ENCODE measurements around the gene GNG12. TPM values are rescaled to one million over a fixed set of nuclear protein-coding genes. Genes with fewer than 3 reads are reported as not detected.
A peak's percentile ranks its signal among the peaks of the same experiment; 100 is the strongest.

The GNG12 gene
- polyA plus RNA-seq, result 10 to 100 TPM; 21.8 to 38.8 TPM

- Histone ChIP-seq H3K27ac (ENCODE audit: low read depth in 2 of 2, low read length in 1 of 2) (peak within 1 kb of the TSS; percentile 93 to 95), H3K36me3 (ENCODE audit: control insufficient read depth in 2 of 2, insufficient read depth in 2 of 2, low read length in 1 of 2) (peaks cover 0 to under 1% of the 10 kb centered on the region in 2 donors), H3K4me3 (ENCODE audit: low read depth in 1 of 2, low read length in 2 of 2) (peak within 1 kb of the TSS; percentile 97 to 99), H3K9me3 (ENCODE audit: control insufficient read depth in 2 of 2, insufficient read depth in 1 of 2, low read depth in 1 of 2, low read length in 1 of 2) (no peaks in the 10 kb centered on the region), H3K27me3 (ENCODE audit: control insufficient read depth in 1 of 2, insufficient read depth in 2 of 2, low read length in 2 of 2) (no peaks in the 10 kb centered on the region), H3K4me1 (ENCODE audit: control insufficient read depth in 2 of 2, insufficient read depth in 2 of 2, low read length in 1 of 2) (peaks cover 2 to 3% of the 10 kb centered on the region in 2 donors)
- WGBS, 2 donors, result 0 to 1% methylated on average over 61 to 94 of the region's 94 CpGs
Observed at GRCh38 chr1:67832737-67833601, at the start of gene GNG12. GNG12 (minus strand) TSS chr1:67833467; CDS start chr1:67707686, 125,781 bp downstream.

- Histone ChIP-seq H3K4me3 (ENCODE audit: low read depth in 1 of 2, low read length in 2 of 2) (no peak overlapping the region), H3K9me3 (ENCODE audit: control insufficient read depth in 2 of 2, insufficient read depth in 1 of 2, low read depth in 1 of 2, low read length in 1 of 2) (no peaks in the 10 kb centered on the region), H3K4me1 (ENCODE audit: control insufficient read depth in 2 of 2, insufficient read depth in 2 of 2, low read length in 1 of 2) (no peaks in the 10 kb centered on the region), H3K36me3 (ENCODE audit: control insufficient read depth in 2 of 2, insufficient read depth in 2 of 2, low read length in 1 of 2) (no peaks in the 10 kb centered on the region), H3K27ac (ENCODE audit: low read depth in 2 of 2, low read length in 1 of 2) (no peak overlapping the region), H3K27me3 (ENCODE audit: control insufficient read depth in 1 of 2, insufficient read depth in 2 of 2, low read length in 2 of 2) (no peaks in the 10 kb centered on the region)
Observed at GRCh38 chr1:67882196-67882958, 49.1 kb upstream of the GNG12 start.

GRCh38 chr1:67880056-67880601 lies 46.9 kb upstream of the GNG12 start:
- Histone ChIP-seq H3K4me1 (ENCODE audit: control insufficient read depth in 2 of 2, insufficient read depth in 2 of 2, low read length in 1 of 2) (no peaks in the 10 kb centered on the region), H3K36me3 (ENCODE audit: control insufficient read depth in 2 of 2, insufficient read depth in 2 of 2, low read length in 1 of 2) (no peaks in the 10 kb centered on the region), H3K27ac (ENCODE audit: low read depth in 2 of 2, low read length in 1 of 2) (no peak overlapping the region), H3K9me3 (ENCODE audit: control insufficient read depth in 2 of 2, insufficient read depth in 1 of 2, low read depth in 1 of 2, low read length in 1 of 2) (no peaks in the 10 kb centered on the region), H3K27me3 (ENCODE audit: control insufficient read depth in 1 of 2, insufficient read depth in 2 of 2, low read length in 2 of 2) (no peaks in the 10 kb centered on the region), H3K4me3 (ENCODE audit: low read depth in 1 of 2, low read length in 2 of 2) (no peak overlapping the region)
- 31 to 40% methylated on average over 3 of the region's 3 CpGs for whole genome bisulfite sequencing, 2 donors

GRCh38 chr1:67879485-67879884 lies 46.2 kb upstream of the GNG12 start:
- 81 to 88% methylated on average over 1 of the region's 1 CpG for WGBS, 2 donors

GRCh38 chr1:67874501-67875111 lies 41.3 kb upstream of the GNG12 start:
- 75 to 78% methylated on average over 2 of the region's 2 CpGs for WGBS, 2 donors
- Histone ChIP-seq H3K9me3 (ENCODE audit: control insufficient read depth in 2 of 2, insufficient read depth in 1 of 2, low read depth in 1 of 2, low read length in 1 of 2) (no peaks in the 10 kb centered on the region), H3K4me3 (ENCODE audit: low read depth in 1 of 2, low read length in 2 of 2) (no peak overlapping the region), H3K36me3 (ENCODE audit: control insufficient read depth in 2 of 2, insufficient read depth in 2 of 2, low read length in 1 of 2) (no peaks in the 10 kb centered on the region), H3K4me1 (ENCODE audit: control insufficient read depth in 2 of 2, insufficient read depth in 2 of 2, low read length in 1 of 2) (no peaks in the 10 kb centered on the region), H3K27ac (ENCODE audit: low read depth in 2 of 2, low read length in 1 of 2) (no peak overlapping the region), H3K27me3 (ENCODE audit: control insufficient read depth in 1 of 2, insufficient read depth in 2 of 2, low read length in 2 of 2) (no peaks in the 10 kb centered on the region)

More at GRCh38 chr1:67879485-67879884, 46.2 kb upstream of the GNG12 start:
- Histone ChIP-seq H3K27ac (ENCODE audit: low read depth in 2 of 2, low read length in 1 of 2) (no peak overlapping the region), H3K9me3 (ENCODE audit: control insufficient read depth in 2 of 2, insufficient read depth in 1 of 2, low read depth in 1 of 2, low read length in 1 of 2) (no peaks in the 10 kb centered on the region), H3K36me3 (ENCODE audit: control insufficient read depth in 2 of 2, insufficient read depth in 2 of 2, low read length in 1 of 2) (no peaks in the 10 kb centered on the region), H3K4me3 (ENCODE audit: low read depth in 1 of 2, low read length in 2 of 2) (no peak overlapping the region), H3K4me1 (ENCODE audit: control insufficient read depth in 2 of 2, insufficient read depth in 2 of 2, low read length in 1 of 2) (no peaks in the 10 kb centered on the region), H3K27me3 (ENCODE audit: control insufficient read depth in 1 of 2, insufficient read depth in 2 of 2, low read length in 2 of 2) (no peaks in the 10 kb centered on the region)

- H3K36me3 ChIP-seq (ENCODE audit: control insufficient read depth in 2 of 2, insufficient read depth in 2 of 2, low read length in 1 of 2), result no peaks in the 10 kb centered on the region
- H3K9me3 ChIP-seq (ENCODE audit: control insufficient read depth in 2 of 2, insufficient read depth in 1 of 2, low read depth in 1 of 2, low read length in 1 of 2), result no peaks in the 10 kb centered on the region
- WGBS, 2 donors, result 48 to 51% methylated on average over 1 of the region's 1 CpG
- no peak overlapping the region for H3K4me3 ChIP-seq (ENCODE audit: low read depth in 1 of 2, low read length in 2 of 2)
- no peaks in the 10 kb centered on the region for H3K4me1 ChIP-seq (ENCODE audit: control insufficient read depth in 2 of 2, insufficient read depth in 2 of 2, low read length in 1 of 2)
- H3K27ac ChIP-seq (ENCODE audit: low read depth in 2 of 2, low read length in 1 of 2), result no peak overlapping the region
- no peaks in the 10 kb centered on the region for H3K27me3 ChIP-seq (ENCODE audit: control insufficient read depth in 1 of 2, insufficient read depth in 2 of 2, low read length in 2 of 2)
Observed at GRCh38 chr1:67869233-67869632, 36.0 kb upstream of the GNG12 start.

GRCh38 chr1:67863637-67864036 lies 30.4 kb upstream of the GNG12 start:
- H3K27ac ChIP-seq (ENCODE audit: low read depth in 2 of 2, low read length in 1 of 2), result no peak overlapping the region
- H3K9me3 ChIP-seq (ENCODE audit: control insufficient read depth in 2 of 2, insufficient read depth in 1 of 2, low read depth in 1 of 2, low read length in 1 of 2), result no peaks in the 10 kb centered on the region
- H3K27me3 ChIP-seq (ENCODE audit: control insufficient read depth in 1 of 2, insufficient read depth in 2 of 2, low read length in 2 of 2), result no peaks in the 10 kb centered on the region
- no peaks in the 10 kb centered on the region for H3K4me1 ChIP-seq (ENCODE audit: control insufficient read depth in 2 of 2, insufficient read depth in 2 of 2, low read length in 1 of 2)
- H3K36me3 ChIP-seq (ENCODE audit: control insufficient read depth in 2 of 2, insufficient read depth in 2 of 2, low read length in 1 of 2), result no peaks in the 10 kb centered on the region
- 75 to 95% methylated on average over 2 of the region's 2 CpGs for WGBS, 2 donors
- no peak overlapping the region for H3K4me3 ChIP-seq (ENCODE audit: low read depth in 1 of 2, low read length in 2 of 2)

- H3K4me1 ChIP-seq (ENCODE audit: control insufficient read depth in 2 of 2, insufficient read depth in 2 of 2, low read length in 1 of 2), result no peaks in the 10 kb centered on the region
- 92 to 97% methylated on average over 1 of the region's 1 CpG for WGBS, 2 donors
- H3K9me3 ChIP-seq (ENCODE audit: control insufficient read depth in 2 of 2, insufficient read depth in 1 of 2, low read depth in 1 of 2, low read length in 1 of 2), result no peaks in the 10 kb centered on the region
- H3K27me3 ChIP-seq (ENCODE audit: control insufficient read depth in 1 of 2, insufficient read depth in 2 of 2, low read length in 2 of 2), result no peaks in the 10 kb centered on the region
- no peak overlapping the region for H3K4me3 ChIP-seq (ENCODE audit: low read depth in 1 of 2, low read length in 2 of 2)
- no peak overlapping the region for H3K27ac ChIP-seq (ENCODE audit: low read depth in 2 of 2, low read length in 1 of 2)
- H3K36me3 ChIP-seq (ENCODE audit: control insufficient read depth in 2 of 2, insufficient read depth in 2 of 2, low read length in 1 of 2), result no peaks in the 10 kb centered on the region
Observed at GRCh38 chr1:67862685-67863084, 29.4 kb upstream of the GNG12 start.

GRCh38 chr1:67861856-67862516 lies 28.7 kb upstream of the GNG12 start:
- 78 to 81% methylated on average over 1 of the region's 1 CpG for WGBS, 2 donors
- no peak overlapping the region for H3K27ac ChIP-seq (ENCODE audit: low read depth in 2 of 2, low read length in 1 of 2)
- no peaks in the 10 kb centered on the region for H3K4me1 ChIP-seq (ENCODE audit: control insufficient read depth in 2 of 2, insufficient read depth in 2 of 2, low read length in 1 of 2)
- no peaks in the 10 kb centered on the region for H3K36me3 ChIP-seq (ENCODE audit: control insufficient read depth in 2 of 2, insufficient read depth in 2 of 2, low read length in 1 of 2)
- no peaks in the 10 kb centered on the region for H3K9me3 ChIP-seq (ENCODE audit: control insufficient read depth in 2 of 2, insufficient read depth in 1 of 2, low read depth in 1 of 2, low read length in 1 of 2)
- H3K27me3 ChIP-seq (ENCODE audit: control insufficient read depth in 1 of 2, insufficient read depth in 2 of 2, low read length in 2 of 2), result no peaks in the 10 kb centered on the region
- no peak overlapping the region for H3K4me3 ChIP-seq (ENCODE audit: low read depth in 1 of 2, low read length in 2 of 2)

All from esophagus (tissue), 2 donors.